ENCODE measurements around the gene EPC2. TPM values are rescaled to one million over a fixed set of nuclear protein-coding genes. Genes with fewer than 3 reads are reported as not detected.

Gene EPC2
- total and polyA plus RNA-seq, 7 donors: 9.2 to 31.4 (median 29.1) TPM

DNA sequence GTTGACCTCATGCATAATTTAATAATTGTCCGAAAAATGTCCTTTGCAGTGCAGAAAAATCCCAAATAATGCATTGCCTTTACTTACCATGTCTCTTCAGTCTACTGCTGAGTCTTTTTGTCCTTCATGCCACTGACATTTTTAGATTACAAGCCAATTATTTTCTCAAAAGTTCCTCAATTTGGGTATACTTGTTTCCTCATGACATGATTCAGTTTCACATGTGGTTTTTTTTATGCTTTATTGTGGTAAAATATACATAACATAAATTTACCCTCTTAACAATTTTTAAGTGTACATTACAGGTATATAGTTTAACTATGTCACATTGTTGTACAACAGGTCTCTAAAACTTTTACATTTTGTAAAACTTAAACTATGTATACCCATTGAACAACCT lies 81.0 kb downstream of the EPC2 start:
- intact Hi-C loops (cut with DNase I): no loop called here
- 94 to 96% methylated on average over 1 of the region's 1 CpG for whole genome bisulfite sequencing, 2 donors
- Histone ChIP-seq H3K4me1 (peaks cover 0 to 16% (median 12%) of the 10 kb centered on the region in 4 donors), H3K27me3 (no peaks in the 10 kb centered on the region), H3K4me3 (no peak overlapping the region), H3K27ac (no peak overlapping the region), H3K36me3 (no peaks in the 10 kb centered on the region), H3K9me3 (peaks cover 0 to 2% (median 0%) of the 10 kb centered on the region in 4 donors)
- no peak for TF ChIP-seq POLR2A (IDR thresholded peaks at IDR 0.05)
- DNase-seq: no peak

DNA sequence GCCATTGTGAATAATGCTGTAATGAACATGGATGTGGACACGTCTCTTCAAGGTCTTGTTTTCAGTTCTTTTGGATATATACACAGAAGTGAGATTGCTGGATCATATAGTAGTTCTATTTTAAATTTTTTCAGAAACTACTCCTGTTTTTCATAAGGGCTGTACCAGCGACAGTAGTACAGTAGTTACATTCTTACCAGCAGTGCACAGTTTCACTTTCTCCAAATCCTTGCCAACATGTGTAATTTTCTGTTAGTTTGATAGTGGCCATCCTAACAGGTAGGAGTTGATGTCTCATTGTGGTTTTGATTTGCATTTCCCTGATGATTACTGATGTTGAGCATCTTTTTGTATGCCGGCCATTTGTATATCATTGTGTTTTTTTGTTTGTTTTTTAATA lies 81.7 kb downstream of the EPC2 start:
- DNase-seq: no peak
- H3K27me3 ChIP-seq: no peaks in the 10 kb centered on the region
- H3K4me1 ChIP-seq: peaks cover 0 to 10% (median 5%) of the 10 kb centered on the region in 4 donors
- H3K27ac ChIP-seq: no peak overlapping the region
- no peak overlapping the region for H3K4me3 ChIP-seq
- TF ChIP-seq POLR2AphosphoS5 (IDR thresholded peaks at IDR 0.05): no peak
- TF ChIP-seq POLR2A (IDR thresholded peaks at IDR 0.05): no peak
- no peak for TF ChIP-seq EP300 (IDR thresholded peaks at IDR 0.05)
- TF ChIP-seq, protein P1, sequence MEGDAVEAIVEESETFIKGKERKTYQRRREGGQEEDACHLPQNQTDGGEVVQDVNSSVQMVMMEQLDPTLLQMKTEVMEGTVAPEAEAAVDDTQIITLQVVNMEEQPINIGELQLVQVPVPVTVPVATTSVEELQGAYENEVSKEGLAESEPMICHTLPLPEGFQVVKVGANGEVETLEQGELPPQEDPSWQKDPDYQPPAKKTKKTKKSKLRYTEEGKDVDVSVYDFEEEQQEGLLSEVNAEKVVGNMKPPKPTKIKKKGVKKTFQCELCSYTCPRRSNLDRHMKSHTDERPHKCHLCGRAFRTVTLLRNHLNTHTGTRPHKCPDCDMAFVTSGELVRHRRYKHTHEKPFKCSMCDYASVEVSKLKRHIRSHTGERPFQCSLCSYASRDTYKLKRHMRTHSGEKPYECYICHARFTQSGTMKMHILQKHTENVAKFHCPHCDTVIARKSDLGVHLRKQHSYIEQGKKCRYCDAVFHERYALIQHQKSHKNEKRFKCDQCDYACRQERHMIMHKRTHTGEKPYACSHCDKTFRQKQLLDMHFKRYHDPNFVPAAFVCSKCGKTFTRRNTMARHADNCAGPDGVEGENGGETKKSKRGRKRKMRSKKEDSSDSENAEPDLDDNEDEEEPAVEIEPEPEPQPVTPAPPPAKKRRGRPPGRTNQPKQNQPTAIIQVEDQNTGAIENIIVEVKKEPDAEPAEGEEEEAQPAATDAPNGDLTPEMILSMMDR (IDR thresholded peaks at IDR 0.05): no peak
- intact Hi-C loops (cut with DNase I): no loop called here
- 90 to 93% methylated on average over 3 of the region's 3 CpGs for WGBS, 2 donors
- H3K36me3 ChIP-seq: no peaks in the 10 kb centered on the region
- peaks cover 0 to 2% (median 0%) of the 10 kb centered on the region in 4 donors for H3K9me3 ChIP-seq

DNA sequence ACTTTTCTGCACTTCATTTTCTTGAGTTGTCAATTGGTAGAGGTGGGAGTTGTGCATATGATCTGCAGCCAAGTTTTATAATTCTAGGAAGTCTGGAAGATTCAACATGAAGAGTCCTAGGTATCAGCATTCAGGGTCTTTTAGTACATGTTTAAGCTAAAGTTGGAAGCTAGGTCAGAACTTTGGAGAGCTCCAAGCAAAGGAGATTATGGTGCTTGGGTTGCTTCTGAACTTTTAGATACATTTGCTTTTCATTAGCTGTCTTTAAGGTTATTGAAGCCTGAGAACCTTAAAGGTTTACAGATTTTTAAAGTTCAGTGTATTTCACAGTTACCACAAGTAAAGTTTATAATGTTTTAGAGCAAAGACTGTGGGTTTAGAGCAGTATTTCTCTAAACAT lies 85.5 kb downstream of the EPC2 start:
- no peaks in the 10 kb centered on the region for H3K36me3 ChIP-seq
- H3K27ac ChIP-seq: no peak overlapping the region
- intact Hi-C loops (cut with DNase I): no loop called here
- TF ChIP-seq POLR2AphosphoS5 (IDR thresholded peaks at IDR 0.05) (no peak), POLR2A (IDR thresholded peaks at IDR 0.05) (no peak), EP300 (IDR thresholded peaks at IDR 0.05) (no peak)
- TF ChIP-seq, protein P1 (IDR thresholded peaks at IDR 0.05): no peak
- no peaks in the 10 kb centered on the region for H3K27me3 ChIP-seq
- H3K9me3 ChIP-seq: peaks cover 0 to 2% (median 0%) of the 10 kb centered on the region in 4 donors
- DNase-seq: no peak
- no peak overlapping the region for H3K4me3 ChIP-seq
- H3K4me1 ChIP-seq: no peaks in the 10 kb centered on the region

DNA sequence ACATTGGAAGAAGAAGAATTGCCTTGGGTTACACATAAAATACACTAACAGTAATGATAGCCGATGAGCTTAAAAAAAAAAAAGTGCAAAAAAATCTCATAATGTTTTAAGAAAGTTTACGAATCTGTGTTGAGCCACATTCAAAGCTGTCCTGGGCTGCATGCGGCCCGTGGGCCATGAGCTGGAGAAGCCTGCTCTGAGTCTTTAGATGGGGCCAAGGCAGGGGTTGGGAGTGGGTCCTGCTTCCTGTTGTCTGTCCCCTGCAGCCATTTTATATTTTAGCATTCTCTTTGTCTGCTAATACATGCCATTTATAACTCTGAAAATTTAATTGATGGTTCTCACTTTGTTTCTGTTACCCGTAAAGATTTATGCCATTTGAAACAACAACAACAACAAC lies 93.2 kb downstream of the EPC2 start:
- WGBS, 2 donors: 98% methylated on average over 5 of the region's 5 CpGs
- DNase-seq: no peak

DNA sequence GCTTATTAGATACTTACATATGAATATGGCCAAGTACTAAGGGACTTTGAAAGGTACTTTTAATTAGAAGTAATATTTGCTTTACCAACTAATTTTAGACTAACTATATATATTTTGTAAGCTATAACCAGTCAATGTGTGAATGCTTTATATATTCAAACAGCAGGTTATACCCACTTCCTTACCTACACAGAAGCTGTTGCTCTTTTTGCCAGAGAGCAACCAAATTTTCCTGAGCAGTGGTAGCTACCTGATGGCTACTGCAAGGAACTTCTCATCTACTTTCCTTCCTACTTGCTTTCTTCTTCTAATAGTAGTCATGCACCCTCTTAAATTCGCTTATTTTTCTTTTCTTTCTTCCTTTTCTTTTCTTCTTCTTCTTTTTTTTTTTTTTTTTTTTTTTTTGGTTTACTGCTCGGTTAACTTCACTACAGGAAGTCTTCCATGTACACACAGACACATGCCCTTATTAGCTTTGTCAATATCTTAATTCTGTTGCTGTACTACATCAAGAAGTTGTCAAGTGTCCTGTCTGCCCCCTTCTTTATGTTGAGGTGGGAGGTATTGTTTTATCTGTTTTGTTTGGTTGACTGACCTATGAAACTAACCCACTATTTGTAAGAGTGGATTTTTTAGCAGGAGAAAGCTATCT lies 95.0 kb downstream of the EPC2 start:
- TF ChIP-seq EP300 (IDR thresholded peaks at IDR 0.05): no peak
- no peak for TF ChIP-seq POLR2A (IDR thresholded peaks at IDR 0.05)
- TF ChIP-seq POLR2AphosphoS5 (IDR thresholded peaks at IDR 0.05): no peak
- TF ChIP-seq, protein P1 (IDR thresholded peaks at IDR 0.05): no peak
- H3K27me3 ChIP-seq: no peaks in the 10 kb centered on the region
- H3K36me3 ChIP-seq: no peaks in the 10 kb centered on the region
- no peaks in the 10 kb centered on the region for H3K9me3 ChIP-seq
- 37 to 52% methylated on average over 2 of the region's 2 CpGs for WGBS, 2 donors
- H3K4me1 ChIP-seq: peaks cover 0 to 8% (median 0%) of the 10 kb centered on the region in 4 donors
- DNase-seq: no peak
- intact Hi-C loops (cut with DNase I): no loop called here
- H3K27ac ChIP-seq: no peak overlapping the region
- H3K4me3 ChIP-seq: no peak overlapping the region

More for the DNA sequence above, 93.2 kb downstream of the EPC2 start:
- H3K9me3 ChIP-seq: no peaks in the 10 kb centered on the region
- H3K4me3 ChIP-seq: no peak overlapping the region
- intact Hi-C loops (cut with DNase I): no loop called here
- TF ChIP-seq POLR2A (IDR thresholded peaks at IDR 0.05) (no peak), EP300 (IDR thresholded peaks at IDR 0.05) (no peak), POLR2AphosphoS5 (IDR thresholded peaks at IDR 0.05) (no peak)
- TF ChIP-seq, protein P1 (IDR thresholded peaks at IDR 0.05): no peak
- peaks cover 0 to 8% (median 0%) of the 10 kb centered on the region in 4 donors for H3K4me1 ChIP-seq
- no peaks in the 10 kb centered on the region for H3K36me3 ChIP-seq
- no peaks in the 10 kb centered on the region for H3K27me3 ChIP-seq
- no peak overlapping the region for H3K27ac ChIP-seq

Data from sigmoid colon (tissue), 7 donors.